ELF-1 (cell line): ENCODE measurements around the gene CT45A8.
"Not testable (repeated sequence)": the region's sequence is repeated elsewhere in the genome, so short reads cannot be mapped to it uniquely, and the experiment has no call there.

Experiments used
- DNase-seq: peaks from one replicate; pipeline ENCODE4 v3.0.0-alpha.2; 2016; ENCODE audit warnings: low read depth, low spot score

Gene CT45A8

GRCh38 chrX:135854438-135854837, at the start of gene CT45A8:
Gene CT45A8, minus strand, starts transcription at chrX:135854538. Its CDS starts 3,755 bp downstream, at chrX:135850783.
- DNase-seq, result not testable (repeated sequence)

- peak; percentile 81 for DNase-seq
Measured at GRCh38 chrX:135893294-135893817, 39.0 kb upstream of the CT45A8 start, which contains the start of the genes CT45A10 and SAGE1. Gene CT45A10, minus strand, starts transcription at chrX:135893444. Its CDS starts 8,100 bp downstream, at chrX:135885344. Gene SAGE1, plus strand, starts transcription at chrX:135893716. Its CDS starts 2,527 bp downstream, at chrX:135896243.

GRCh38 chrX:135892781-135893180, 38.4 kb upstream of the CT45A8 start:
- DNase-seq, result no peak

GRCh38 chrX:135890087-135890585, 35.8 kb upstream of the CT45A8 start:
- DNase-seq, result no peak

- DNase-seq, result peak; percentile 16
Measured at GRCh38 chrX:135888976-135889375, 34.6 kb upstream of the CT45A8 start.

- DNase-seq, result not testable (repeated sequence)
Measured at GRCh38 chrX:135888230-135888629, 33.9 kb upstream of the CT45A8 start.

- not testable (repeated sequence) for DNase-seq
Measured at GRCh38 chrX:135882741-135883140, 28.4 kb upstream of the CT45A8 start.

- DNase-seq, result not testable (repeated sequence)
Measured at GRCh38 chrX:135871712-135872111, 17.4 kb upstream of the CT45A8 start, which contains the start of gene CT45A9. Gene CT45A9, minus strand, starts transcription at chrX:135871812. Its CDS starts 3,751 bp downstream, at chrX:135868061.

GRCh38 chrX:135837180-135837579, 17.2 kb downstream of the CT45A8 start, which contains the start of gene CT45A7:
Gene CT45A7, minus strand, starts transcription at chrX:135837280. Its CDS starts 3,747 bp downstream, at chrX:135833533.
- not testable (repeated sequence) for DNase-seq

- not testable (repeated sequence) for DNase-seq
Measured at GRCh38 chrX:135819912-135820311, 34.4 kb downstream of the CT45A8 start, which contains the start of gene CT45A2. Gene CT45A2, minus strand, starts transcription at chrX:135820012. Its CDS starts 3,747 bp downstream, at chrX:135816265.

- DNase-seq, result not testable (repeated sequence)
Measured at GRCh38 chrX:135802687-135803086, 51.7 kb downstream of the CT45A8 start, which contains the start of gene CT45A6. Gene CT45A6, minus strand, starts transcription at chrX:135802787. Its CDS starts 3,794 bp downstream, at chrX:135798993.
